ENCODE data around the gene COL2A1. TPM values are rescaled to one million over a fixed set of nuclear protein-coding genes. Genes with fewer than 3 reads are reported as not detected.

Gene COL2A1
- total and polyA plus RNA-seq, 2 donors (not counting 3 experiments of a cell fraction or from before 2014, with no cell fraction given): not detected

DNA sequence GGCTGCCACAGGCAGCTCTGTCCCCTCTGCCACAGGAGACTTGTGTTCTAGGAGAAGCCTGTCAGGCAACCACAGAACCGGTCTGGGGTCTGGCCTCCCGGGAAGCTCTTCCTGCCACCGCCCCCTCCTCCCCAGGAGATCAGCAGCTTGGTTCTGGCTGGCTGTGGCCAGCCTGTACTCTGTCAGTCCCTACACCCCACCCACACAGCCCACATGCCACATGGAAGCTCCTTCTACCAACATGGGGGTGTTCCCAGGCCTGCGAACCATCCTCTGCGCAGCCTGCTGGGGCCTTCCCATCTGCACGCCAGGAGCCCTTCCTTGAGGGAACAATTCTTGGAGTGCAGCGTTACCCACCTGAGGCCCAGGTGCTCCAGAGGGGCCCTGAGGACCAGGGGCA is 24.1 kb downstream of the COL2A1 start:
- no peak overlapping the region for H3K9ac ChIP-seq (replicated peaks; ENCODE audit: extremely low read depth, insufficient read depth, low read length)
- no peaks in the 10 kb centered on the region for H3K4me1 ChIP-seq (ENCODE audit: control insufficient read depth, extremely low read depth, insufficient read depth, low read length)
- no peaks in the 10 kb centered on the region for H4K20me1 ChIP-seq (replicated peaks; ENCODE audit: control insufficient read depth, extremely low read depth, insufficient read depth, low read length)
- POLR2A ChIA-PET: no interaction called here
- intact Hi-C loops (cut with micrococcal nuclease): no loop called here
- dilution Hi-C loops (cut with MboI; ENCODE audit: extremely low pct_ligation_motif_present, low sequenced_read_pairs): no loop called here
- H3K4me2 ChIP-seq (ENCODE audit: insufficient read depth, low read length): no peak overlapping the region
- CTCF ChIA-PET: interaction anchor here (0.5 to 2.1 kb wide), 3 partner anchors 10 to 616 kb away, joined by 3 to 8 read pairs (median 4); partner anchors contain the start of gene TMEM106C
- H3K79me2 ChIP-seq (ENCODE audit: control insufficient read depth, insufficient read depth, low read length): no peaks in the 10 kb centered on the region
- H3K9me1 ChIP-seq (replicated peaks; ENCODE audit: control insufficient read depth, extremely low read depth, insufficient read depth, low read length): no peaks in the 10 kb centered on the region
- H3K36me3 ChIP-seq (ENCODE audit: control insufficient read depth in 2 of 2, extremely low read depth in 1 of 2, insufficient read depth in 2 of 2, low read length in 2 of 2): no peaks in the 10 kb centered on the region
- no peaks in the 10 kb centered on the region for H3K9me3 ChIP-seq (replicated peaks; ENCODE audit: control insufficient read depth, insufficient read depth, low read length)
- TF ChIP-seq FOS (IDR thresholded peaks at IDR 0.05; ENCODE audit: borderline replicate concordance, insufficient read depth, low read length) (no peak), JUN (IDR thresholded peaks at IDR 0.05; ENCODE audit: borderline replicate concordance, insufficient read depth, insufficient read length, low read depth) (no peak), GATA2 (IDR thresholded peaks at IDR 0.05; ENCODE audit: insufficient read depth, insufficient read length, low read depth, low read length) (no peak), POLR2AphosphoS5 (IDR thresholded peaks at IDR 0.05; ENCODE audit: insufficient read depth, low read depth, low read length) (no peak), MYC (IDR thresholded peaks at IDR 0.05; ENCODE audit: low read depth, low read length) (no peak)
- TF ChIP-seq, protein P1, sequence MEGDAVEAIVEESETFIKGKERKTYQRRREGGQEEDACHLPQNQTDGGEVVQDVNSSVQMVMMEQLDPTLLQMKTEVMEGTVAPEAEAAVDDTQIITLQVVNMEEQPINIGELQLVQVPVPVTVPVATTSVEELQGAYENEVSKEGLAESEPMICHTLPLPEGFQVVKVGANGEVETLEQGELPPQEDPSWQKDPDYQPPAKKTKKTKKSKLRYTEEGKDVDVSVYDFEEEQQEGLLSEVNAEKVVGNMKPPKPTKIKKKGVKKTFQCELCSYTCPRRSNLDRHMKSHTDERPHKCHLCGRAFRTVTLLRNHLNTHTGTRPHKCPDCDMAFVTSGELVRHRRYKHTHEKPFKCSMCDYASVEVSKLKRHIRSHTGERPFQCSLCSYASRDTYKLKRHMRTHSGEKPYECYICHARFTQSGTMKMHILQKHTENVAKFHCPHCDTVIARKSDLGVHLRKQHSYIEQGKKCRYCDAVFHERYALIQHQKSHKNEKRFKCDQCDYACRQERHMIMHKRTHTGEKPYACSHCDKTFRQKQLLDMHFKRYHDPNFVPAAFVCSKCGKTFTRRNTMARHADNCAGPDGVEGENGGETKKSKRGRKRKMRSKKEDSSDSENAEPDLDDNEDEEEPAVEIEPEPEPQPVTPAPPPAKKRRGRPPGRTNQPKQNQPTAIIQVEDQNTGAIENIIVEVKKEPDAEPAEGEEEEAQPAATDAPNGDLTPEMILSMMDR (IDR thresholded peaks at IDR 0.05; ENCODE audit: extremely low read depth in 1 of 2, insufficient read depth in 1 of 2, low read depth in 1 of 2, low read length in 2 of 2): no peak
- TF ChIP-seq, protein P2, sequence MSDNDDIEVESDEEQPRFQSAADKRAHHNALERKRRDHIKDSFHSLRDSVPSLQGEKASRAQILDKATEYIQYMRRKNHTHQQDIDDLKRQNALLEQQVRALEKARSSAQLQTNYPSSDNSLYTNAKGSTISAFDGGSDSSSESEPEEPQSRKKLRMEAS (IDR thresholded peaks at IDR 0.05; ENCODE audit: insufficient read depth, insufficient read length): no peak
- H3K27ac ChIP-seq (ENCODE audit: insufficient read depth, low read depth, low read length): no peak overlapping the region
- FAIRE-seq: no peak
- no peak for DNase-seq (ENCODE audit: low read depth, low spot score)
- no peak overlapping the region for H2AFZ ChIP-seq (ENCODE audit: low read depth, low read length)
- no TSS peak for BruUV-seq (replicated peaks)
- peaks cover 0 to 2% of the 10 kb centered on the region in 2 experiments for H3K27me3 ChIP-seq (ENCODE audit: control insufficient read depth in 2 of 2, insufficient read depth in 2 of 2, low read length in 2 of 2)
- no peak overlapping the region for H3K4me3 ChIP-seq (replicated peaks in 1 of 3; ENCODE audit: insufficient read depth in 1 of 3, low read depth in 1 of 3, low read length in 3 of 3)

Measured in endothelial cell of umbilical vein (primary cell).